ENCODE data around the gene SNX10.

- TF ChIP-seq CTCF (IDR thresholded peaks at IDR 0.05): no peak
- TF ChIP-seq POLR2A (IDR thresholded peaks at IDR 0.05): no peak
- TF ChIP-seq POLR2AphosphoS5 (IDR thresholded peaks at IDR 0.05): no peak
- TF ChIP-seq EP300 (IDR thresholded peaks at IDR 0.05): no peak
Observed at GRCh38 chr7:26406433-26406832, 114.8 kb downstream of the SNX10 start.
